ENCODE data around the gene CLDN7.
A peak's percentile ranks its signal among the peaks of the same experiment; 100 is the strongest.

The CLDN7 gene

DNA sequence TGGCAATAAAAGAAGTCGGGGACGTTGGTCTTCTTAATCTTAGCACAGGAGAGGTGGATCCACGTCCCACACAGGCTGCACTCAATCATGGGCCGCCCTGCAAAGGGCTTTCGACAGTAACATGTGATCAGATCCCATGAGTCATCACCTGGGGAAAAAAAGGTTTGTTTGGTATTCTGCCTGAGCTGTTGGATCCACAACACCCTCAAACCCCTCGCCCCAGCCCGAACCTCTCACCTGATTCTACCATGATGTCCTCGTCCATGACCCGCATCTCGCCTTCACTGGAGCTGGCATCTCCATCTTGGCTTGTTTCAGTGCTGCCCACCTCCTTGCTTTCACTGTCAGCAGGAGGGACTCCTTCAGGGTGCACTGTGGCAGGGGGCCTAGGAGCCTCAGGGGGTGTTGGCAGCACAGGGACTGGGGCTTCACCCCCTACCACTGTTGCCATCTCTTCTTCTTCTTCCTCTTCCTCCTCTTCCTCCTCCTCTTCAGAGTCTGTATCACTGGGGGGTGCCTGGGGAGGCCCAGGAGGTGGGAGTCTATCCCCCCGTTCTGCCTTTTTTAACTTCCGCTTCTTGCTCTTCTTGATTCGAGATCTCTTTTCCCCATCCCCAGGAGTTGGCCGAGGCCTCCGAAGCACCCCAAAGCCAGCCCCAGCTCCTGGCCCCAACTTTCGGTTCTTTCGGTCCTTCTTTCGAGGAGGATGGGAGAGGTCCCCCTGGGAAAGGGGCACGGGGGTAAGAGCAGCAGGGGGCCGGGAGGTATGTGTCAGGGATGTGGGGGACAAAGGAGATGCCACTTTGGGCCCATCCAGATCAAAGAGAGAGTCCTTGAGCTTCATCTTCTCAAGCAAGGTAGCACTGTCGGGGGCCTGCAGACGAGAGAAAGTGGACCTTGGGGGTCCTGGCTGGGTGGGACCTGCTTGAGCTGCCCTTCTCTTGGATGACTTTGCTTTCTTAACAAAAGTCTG is 26.3 kb downstream of the CLDN7 start:
- DNase-seq = no peak

DNA sequence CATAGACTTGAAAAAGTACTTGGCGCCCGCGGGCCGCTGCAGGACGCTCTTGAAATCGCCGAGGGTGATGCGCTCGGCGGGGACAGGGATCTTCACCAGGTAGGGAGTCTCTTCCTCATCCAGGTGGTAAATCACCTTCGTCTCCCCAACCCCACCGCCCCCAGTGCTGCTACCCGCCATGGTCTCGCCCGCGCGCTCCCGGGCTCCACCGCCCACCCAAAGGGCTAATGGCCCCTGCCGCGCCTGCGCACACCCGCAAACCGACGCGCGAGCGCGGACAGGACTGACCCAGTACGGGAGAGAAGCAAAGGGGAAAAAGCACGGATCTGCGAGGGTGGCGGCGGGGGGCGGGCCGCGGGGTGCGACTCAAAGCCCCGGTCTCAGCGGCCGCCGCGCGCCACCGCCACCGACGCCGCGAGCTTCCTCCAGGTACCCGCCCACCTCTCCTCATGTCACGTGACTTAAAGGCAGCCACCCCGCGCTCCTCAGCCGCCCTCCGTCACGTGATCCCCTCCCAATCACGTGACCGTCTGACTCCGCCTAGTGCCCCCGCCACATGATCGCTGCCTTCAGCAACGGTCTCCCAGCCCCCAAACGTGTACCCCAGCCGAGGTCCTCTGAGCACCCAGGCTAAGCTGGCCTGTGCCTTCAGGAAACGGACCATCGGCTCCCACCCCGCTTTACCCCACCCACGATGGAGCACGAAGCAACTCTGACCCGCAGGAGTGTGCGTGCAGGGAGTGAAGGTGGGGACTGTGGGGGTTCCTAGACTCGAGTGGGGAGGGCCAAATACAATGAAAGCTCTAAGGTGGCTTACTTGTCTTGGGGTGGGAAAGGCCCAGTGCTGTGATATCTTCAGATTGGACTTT is 28.0 kb downstream of the CLDN7 start, which contains the start of gene DVL2:
Gene DVL2 (minus strand): TSS at position 435 of the 869 bp plus-strand sequence. CDS start 255 bp downstream, at position 180.
- peak; percentile 87 to 92 for DNase-seq

DNA sequence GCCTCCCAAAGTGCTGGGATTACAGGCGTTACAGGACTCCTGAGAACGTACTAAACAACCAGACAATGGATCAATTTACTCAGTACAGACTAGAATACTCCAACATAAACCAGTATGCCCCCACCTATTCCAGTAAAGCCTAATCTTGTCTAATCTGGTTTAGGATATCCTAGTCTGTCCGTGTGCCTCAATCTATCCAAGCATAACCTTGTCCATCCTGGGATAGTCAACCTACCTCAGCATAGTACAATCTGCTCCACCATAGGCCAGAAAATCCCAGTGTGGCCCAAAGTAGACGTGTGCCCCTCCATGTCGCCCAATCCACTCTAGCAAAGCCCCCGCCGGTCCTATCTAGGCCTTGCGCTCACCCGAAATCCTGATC is 28.6 kb downstream of the CLDN7 start:
- peak in 1 of 2 experiments; percentile 60 for DNase-seq

DNA sequence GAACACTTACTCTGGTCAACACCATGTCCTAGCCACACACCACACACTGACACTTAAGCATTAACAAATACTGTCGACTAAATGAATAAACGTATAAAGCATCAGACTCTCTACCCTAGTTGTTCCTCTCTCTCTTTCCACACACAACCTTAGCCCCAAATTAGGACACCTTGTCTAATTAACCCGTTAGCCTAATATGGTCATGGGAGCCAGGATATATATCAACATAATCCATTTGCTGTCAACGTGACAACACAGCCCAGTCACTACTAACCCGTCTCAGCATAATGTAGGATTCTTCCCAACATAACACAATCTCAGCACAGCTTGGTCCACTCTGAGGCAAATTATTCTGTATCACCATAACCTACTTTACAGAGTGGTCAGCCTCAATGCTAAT is 30.2 kb downstream of the CLDN7 start:
- no peak for DNase-seq

DNA sequence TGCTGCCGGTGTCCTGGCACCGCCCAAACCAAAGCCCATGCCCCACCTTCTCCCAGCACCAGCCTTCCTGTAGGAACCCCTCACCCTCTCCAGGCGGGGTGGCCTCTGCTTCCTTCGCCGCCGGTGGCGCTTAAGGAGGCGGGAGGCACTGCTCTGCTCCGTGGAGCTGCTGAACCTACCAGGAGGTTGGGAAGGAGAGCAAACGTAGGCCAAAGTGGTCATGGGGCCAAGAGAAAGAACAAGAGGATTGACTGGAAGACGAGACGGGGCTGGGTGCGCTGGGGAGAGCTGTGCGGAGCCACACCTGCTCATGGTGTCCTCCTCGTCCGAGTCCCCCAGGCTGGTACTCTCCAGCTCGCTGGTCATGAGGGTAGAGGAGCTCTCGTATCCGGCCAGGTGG is 32.8 kb downstream of the CLDN7 start:
- no peak for DNase-seq

DNA sequence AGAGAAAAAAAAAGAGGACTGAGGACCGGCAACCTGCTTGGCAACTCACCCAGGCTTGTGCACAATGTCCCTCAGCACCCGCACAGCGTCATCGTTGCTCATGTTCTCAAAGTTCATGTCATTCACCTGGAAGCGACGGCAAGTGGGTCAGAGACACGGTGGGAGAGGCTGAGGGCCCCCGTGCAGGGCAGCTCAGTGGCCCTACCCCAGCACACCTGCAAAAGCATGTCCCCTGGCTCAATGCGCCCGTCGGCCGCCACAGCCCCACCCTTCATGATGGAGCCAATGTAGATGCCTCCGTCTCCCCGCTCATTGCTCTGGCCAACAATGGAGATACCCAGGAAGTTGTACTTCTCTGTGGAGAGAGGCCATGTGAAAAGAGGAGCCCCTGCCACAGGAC is 33.4 kb downstream of the CLDN7 start:
- no peak for DNase-seq

DNA sequence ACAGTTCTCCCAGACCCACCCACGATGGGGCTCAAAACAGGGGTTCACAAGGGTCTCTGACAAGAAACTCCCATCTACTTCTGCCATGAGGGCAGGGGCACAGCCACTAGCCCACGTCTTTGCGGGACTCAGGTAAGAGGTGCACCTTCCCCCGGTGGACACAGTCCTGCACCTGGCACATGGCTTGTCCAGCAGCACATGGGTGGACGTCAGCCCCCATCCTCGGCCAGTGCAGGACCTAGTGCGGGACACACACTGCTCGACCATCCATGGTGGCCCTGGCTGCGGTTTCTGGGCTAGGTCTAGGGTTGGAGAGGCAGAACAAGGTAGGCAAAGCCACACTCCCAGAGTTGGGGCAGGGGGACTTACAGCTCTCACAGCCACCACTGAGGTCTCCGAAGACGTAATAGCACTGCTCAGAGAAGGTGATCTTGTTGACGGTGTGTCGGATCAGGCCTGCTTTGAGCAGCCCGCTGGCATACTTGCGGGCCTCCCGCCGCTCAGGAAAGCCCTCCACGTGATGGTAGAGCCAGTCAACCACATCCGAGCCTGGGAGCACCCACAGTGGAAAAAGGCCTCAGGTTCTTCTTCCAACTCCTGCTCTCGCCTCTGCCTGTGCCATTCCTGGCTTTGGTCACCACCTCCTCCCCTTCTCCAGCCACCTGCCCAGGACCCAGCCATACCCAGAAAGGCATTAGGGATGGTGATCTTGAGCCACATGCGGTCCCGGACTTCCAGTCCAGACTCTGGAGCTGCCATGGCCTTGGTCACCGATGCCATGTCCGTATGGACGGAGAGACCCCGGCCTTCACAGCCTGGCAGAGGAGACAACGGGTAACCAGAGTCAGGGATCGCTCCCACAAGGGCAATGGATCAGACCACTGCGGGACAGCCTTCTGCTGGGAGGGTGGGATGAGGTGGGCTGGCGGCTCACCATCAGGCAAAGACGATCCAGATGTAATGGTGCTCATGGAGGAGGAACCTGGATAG is 35.3 kb downstream of the CLDN7 start:
- DNase-seq = no peak

DNA sequence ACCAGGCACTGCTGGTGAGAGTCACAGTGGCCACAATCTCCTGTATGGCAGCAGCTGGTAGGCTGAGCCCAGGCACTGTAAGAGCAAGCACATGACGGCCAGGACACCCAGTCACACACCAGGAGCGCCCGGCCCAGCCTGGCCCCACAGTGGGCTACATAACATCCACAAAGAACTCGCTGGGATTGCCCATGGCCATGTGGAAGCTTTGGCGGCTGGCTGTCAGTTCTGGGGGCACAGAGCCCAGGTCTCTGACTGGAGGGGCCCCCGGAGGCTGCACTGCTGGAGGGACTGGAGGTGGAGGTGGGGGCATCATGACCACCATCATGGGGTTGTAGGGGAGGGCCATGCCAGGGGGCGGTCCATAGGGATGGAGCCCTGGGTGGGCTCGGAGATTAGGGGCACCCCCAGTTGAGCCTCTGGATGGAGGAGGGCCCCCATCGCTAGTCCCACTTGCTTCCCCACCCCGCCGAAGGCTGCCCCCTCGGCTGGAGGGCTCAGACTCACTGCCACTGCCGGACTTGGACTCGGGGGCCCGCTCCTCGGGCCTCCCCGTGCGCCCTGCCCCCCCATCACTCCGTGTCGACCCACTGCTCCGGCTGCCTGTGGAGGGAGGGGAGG is 36.5 kb downstream of the CLDN7 start:
- no peak for DNase-seq

DNA sequence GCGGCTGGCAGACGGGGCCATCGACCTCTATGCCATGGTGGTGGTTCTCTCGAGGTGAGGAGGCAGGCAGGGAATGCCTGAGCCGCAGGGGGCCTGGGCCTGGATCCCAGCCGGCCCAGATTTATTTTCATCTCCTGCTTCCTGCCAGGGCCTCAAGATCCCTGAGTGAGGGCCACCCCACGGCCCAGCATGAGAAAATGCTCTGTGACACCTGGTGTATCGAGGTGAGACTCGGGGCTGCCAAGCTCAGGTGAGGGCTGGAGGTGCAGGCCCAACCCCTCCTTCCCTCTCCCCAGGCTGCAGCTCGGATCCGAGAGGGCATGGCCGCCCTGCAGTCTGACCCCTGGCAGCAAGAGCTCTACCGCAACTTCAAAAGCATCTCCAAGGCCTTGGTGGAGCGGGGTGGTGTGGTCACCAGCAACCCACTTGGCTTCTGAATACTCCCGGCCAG is 37.6 kb downstream of the CLDN7 start:
- no peak for DNase-seq

DNA sequence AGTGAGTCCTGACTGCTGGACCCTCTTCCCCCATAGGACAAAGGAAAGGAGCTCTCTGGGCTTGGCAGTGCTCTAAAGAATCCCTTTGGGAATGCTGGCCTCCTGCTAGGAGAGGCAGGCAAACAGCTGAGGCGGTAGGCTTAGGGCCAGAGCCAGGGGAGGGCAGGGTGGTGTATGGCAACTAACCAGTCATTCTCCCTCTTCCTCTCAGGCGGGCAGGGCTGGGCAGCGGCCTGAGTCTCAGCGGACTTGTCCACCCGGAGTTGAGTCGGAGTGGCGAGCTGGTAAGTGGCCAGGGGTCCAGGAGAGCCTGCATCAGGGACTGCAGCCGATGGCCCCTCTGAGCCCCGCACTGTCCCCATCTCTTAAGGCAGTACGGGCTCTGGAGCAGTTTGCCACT is 38.2 kb downstream of the CLDN7 start:
- no peak for DNase-seq

DNA sequence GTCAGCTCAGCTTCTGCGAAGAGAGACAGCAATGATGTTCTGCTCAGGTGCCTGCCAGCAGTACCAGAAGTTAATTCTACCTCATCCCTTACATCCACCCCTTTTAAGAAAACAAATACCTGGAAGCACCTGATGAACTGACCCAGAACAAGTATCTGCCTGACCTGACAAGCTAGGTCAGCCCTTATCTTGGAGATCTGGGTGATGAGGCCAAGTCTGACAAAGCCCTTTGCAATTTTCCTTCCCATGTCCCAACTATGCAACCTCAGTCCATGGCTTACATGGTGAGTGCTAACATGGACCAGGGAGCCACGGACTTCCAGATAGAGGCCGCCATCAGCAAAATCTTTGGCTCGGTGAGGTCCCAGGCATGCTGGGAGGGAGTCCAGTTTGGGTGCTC is 38.9 kb downstream of the CLDN7 start:
- no peak for DNase-seq

DNA sequence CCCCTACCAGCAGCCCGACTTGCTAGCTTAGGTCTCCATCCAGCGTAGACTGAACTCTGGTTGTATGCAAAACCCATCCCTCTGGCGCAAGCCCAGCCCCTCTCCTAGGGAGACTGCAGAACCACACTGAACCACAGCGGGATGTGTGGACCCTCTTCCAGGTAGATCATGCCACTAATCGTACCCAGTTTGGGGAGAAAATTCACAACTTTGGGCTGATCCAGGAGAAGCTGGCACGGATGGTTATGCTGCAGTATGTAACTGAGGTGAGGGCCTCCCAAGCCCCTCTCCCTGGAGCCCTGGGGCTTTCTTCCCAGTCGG is 39.3 kb downstream of the CLDN7 start:
- no peak for DNase-seq

DNA sequence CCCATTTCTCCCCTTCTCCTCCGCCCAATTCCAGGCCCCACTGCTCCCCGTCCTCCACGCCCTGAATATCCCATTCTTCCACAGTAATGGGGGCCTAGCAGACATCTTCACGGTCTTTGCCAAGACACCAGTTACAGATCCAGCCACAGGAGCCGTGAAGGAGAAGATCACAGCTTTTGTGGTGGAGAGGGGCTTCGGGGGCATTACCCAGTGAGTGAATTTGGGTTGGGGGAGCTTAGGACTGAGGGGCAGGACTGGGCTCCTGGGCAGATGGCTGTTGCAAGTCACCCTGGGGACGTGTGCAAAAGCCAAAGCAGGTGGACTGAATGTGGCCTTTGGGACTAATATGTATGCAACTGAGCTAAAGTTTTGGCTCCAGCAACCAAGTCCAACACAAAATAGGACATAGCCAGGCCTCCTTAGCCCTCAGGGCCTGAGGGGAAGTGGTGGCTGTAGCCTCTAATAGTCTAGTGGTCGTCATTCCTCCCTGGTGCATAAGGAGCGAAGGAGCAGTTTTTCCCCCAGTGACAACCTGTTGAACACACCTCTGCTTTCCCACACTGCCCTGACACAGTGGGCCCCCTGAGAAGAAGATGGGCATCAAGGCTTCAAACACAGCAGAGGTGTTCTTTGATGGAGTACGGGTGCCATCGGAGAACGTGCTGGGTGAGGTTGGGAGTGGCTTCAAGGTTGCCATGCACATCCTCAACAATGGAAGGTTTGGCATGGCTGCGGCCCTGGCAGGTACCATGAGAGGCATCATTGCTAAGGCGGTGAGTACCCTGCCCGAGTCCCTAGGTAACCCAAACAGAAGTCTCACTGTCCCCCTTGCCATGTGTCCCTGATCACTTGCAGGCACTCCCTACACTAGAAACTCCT is 39.9 kb downstream of the CLDN7 start:
- DNase-seq = no peak

DNA sequence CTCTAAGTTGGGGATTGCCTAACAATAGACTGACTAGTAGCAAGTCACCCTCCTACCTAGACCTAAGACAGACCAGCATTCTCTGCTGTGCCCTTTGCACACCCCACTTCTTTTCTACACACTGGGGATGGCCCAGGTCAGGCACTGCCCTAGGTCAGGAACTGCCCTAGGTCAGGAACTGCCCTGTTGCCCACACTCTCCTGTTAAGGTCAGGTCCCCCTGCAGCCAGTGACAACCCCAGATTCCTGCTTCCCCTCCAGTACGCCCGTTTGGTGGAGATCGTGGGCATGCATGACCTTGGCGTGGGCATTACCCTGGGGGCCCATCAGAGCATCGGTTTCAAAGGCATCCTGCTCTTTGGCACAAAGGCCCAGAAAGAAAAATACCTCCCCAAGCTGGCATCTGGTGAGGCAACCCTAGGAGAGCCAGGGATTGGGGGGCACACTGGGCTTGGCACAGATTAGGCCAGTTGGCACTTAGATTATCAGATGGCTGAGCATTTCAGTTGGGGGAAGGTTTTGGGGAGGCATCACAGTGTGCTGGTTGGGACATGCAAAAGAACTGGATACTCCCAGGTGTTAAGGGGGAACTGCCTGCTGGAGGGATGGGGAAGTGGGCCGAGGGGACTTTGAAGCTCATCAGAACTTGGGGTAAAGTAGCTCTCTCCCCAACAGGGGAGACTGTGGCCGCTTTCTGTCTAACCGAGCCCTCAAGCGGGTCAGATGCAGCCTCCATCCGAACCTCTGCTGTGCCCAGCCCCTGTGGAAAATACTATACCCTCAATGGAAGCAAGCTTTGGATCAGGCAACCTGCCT is 40.8 kb downstream of the CLDN7 start:
- DNase-seq = no peak

DNA sequence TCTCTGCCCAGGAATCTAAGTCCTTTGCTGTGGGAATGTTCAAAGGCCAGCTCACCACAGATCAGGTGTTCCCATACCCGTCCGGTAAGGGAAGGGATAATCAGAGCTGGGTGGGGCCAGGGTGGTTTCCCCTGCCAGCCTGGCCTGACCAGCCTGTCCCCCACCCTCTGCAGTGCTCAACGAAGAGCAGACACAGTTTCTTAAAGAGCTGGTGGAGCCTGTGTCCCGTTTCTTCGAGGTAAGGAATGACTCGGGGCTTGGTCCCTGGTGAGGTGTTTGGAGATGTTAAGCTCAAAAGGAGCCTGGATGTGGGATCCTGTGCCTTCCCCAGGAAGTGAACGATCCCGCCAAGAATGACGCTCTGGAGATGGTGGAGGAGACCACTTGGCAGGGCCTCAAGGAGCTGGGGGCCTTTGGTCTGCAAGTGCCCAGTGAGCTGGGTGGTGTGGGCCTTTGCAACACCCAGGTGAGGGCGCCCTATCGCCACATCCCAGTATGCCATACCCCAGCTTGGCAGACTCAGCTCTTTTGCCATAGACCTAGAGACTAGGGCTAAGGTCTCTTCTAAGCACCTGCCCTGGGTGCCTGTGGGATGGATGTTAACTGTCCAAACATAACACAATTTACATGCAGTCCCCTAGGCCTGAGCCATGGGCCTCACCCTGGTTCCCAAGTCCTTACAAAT is 41.5 kb downstream of the CLDN7 start:
- peak in 1 of 2 experiments; percentile 56 for DNase-seq

DNA sequence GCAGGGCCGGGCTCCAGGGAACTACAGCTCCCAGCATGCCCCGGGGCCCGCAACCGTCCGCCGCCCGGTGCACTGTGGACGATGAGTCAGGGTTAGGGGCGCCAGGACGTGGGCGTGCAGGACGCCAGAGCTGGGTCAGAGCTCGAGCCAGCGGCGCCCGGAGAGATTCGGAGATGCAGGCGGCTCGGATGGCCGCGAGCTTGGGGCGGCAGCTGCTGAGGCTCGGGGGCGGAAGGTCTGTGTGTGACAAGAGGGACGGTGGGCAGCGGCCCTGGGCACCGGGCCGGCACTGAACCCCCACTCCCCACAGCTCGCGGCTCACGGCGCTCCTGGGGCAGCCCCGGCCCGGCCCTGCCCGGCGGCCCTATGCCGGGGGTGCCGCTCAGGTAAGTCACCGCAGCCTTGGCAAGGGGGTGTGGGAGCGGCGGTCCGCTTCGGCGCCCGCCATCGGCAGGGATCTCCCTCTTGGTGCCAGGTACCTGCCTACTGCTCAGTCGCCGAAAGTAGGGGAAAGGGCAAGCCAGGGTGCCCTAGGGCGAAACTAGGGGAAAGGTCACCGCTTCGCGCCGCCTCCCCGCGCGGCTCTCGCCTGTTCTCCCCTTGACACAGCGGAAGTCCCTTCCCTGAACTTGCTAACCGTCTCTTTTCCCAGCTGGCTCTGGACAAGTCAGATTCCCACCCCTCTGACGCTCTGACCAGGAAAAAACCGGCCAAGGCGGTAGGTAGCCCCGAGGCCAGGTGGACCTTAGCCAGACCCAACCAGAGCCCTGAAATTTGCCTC is 42.3 kb downstream of the CLDN7 start, which contains the start of the genes ACADVL and DLG4:
Gene ACADVL (plus strand): TSS at position 127 of the 781 bp plus-strand sequence. CDS start 47 bp downstream, at position 174.
Gene DLG4 (minus strand): TSS at position 25 of the 781 bp plus-strand sequence.
- DNase-seq = peak; percentile 41 to 66

DNA sequence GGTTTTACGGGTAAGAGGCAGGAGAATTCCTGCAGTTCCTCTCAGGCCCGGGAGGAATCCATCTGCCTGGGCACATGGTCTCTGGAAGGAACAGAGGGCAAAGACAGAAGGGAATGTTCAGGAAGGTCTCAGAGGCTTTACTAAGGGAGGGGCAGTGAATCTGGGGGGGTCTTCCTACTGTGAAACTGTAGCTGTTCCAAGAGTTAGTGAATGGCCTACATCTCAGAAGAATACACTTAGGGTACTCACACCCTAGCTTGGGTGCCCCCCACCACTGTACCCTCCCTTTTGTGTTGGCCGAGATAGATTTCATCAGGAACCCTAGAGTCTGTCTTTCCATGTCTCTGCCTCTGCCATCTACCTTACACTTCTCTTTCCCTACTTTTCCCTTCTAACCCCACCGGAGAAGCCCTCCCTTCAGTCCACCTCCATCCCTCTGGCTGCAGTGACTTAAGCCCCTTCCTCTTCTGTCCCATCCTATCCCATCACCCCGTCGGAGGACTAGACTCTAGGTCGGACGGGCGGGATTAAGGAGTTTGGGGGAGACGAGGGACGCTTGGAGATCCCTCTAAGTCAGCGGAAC is 43.0 kb downstream of the CLDN7 start:
- no peak for DNase-seq

DNA sequence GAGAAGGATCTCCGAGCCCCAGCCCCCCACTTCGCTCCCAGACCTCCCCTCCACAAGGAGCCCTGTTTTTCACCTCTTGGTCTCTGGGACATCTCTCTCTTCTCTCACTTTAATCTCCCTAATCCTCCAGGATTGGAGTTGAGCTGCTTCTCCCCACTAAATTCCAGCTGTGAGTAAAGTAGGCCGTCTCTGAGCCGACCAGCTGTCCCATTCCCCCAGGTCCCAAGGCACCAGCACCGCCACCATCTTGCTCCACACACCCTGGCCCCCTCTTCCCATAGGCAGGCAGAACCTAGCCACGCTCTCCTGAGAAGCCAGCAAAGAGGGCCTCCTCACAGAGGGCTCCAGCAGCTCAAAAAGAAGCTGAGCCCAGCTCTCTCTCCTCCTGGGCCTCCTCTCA is 43.5 kb downstream of the CLDN7 start:
- DNase-seq = no peak
